GM18867 (cell line): ENCODE data around the gene CKAP4.

ENCODE experiments used
- ATAC-seq: cut with Tn5 transposase; IDR thresholded peaks from one replicate; pipeline ENCODE4 v1.9.1; 2021; ENCODE audit warnings: mild to moderate bottlenecking, moderate library complexity; ENCODE audit not compliant: unreplicated experiment

The CKAP4 gene

GRCh38 chr12:106245767-106246166 lies 2.1 kb downstream of the CKAP4 start:
- ATAC-seq, result no peak

DNA sequence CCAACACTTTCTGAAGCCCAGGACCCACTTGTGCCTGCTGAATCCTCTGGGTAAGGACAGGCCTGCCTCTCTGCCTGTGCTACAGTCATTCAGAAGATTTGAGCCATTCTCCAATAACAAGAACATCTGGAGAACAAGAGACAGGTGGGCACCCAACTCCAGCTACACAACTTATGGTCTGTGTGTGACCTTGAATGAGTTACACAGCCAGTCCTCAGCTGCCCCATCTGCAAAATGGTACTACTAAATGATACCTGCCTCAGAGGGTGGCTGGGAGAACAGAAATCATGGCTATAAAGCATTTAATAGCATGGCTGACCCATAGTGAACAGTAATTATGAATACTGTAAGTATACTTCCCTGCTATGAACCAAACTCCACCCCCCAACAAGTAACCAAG lies 4.2 kb downstream of the CKAP4 start:
- ATAC-seq, result no peak

DNA sequence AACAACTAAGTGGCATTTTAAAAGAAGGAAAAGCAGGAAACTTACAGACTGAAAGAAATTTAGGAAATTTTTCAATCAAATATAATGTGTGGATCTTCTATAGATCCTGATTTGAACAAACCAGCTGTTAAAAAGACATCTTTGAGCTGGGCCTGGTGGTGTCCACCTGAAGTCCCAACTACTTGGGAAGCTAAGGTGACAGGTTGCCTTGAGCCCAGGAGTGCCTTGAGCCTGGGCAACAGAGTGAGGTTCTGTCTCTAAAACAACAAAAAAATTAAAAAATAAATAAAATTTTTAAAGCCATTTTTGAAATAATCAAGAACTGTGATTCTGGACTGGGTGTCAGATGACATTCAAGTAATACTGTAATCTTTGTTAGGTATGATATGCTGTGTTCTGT lies 7.0 kb downstream of the CKAP4 start:
- no peak for ATAC-seq

- ATAC-seq, result no peak
Measured at GRCh38 chr12:106239951-106240335, 7.9 kb downstream of the CKAP4 start.

DNA sequence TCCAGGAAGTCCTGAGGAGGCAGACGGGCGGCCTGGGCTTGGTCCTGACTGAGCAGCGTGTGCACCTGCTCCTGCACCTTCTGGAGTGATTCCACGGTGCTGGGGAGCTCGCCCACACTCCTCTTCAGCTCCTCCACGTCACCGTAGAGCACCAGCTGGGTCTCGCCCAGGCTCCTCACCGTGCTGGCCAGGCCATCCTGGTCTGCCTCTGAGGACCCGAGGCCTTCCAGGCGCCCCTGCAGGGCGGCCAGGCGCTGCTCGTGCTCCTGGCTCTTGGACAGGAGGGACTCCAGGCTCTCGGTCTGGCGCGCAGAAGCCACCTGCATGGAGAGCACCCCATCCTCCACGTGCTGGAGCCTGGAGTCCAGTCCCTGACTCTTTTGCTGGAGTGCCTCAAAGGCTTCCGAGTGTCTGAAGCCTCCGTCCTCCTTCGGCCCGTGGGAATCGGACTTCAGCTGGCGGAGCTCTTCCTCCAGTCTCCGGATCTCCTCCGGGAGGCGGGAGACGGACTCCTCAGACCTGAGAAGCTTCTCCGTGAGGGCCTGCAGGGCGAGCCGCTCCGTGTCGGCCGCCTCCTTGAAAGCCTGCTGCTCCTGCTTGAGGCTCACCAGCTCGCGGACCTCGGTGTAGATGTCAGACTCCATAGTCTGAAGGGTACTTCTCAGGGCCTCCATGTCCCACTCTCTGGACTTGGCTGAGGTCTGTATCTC lies 8.4 kb downstream of the CKAP4 start:
- ATAC-seq, result no peak

GRCh38 chr12:106238146-106238545 lies 9.7 kb downstream of the CKAP4 start:
- ATAC-seq, result no peak

DNA sequence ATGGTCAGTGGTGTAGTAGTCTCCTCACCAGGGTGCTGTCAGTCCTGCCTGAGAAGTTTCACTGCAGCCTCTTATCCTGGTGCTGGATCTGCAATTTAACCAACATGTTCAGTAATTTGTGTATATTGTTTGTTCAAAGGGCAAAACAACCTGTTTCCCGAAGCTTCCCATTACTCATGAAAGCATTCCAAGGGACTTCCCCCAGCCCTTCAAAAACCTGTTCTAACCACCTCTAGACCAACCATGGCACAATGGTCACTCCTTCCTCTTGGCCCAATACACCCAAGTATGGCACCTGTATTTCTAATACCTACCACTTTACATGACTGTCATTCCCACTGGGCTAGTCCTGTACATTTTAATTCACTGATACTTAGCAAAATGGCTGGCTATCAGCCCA lies 12.1 kb downstream of the CKAP4 start:
- no peak for ATAC-seq

GRCh38 chr12:106234449-106234848 lies 13.4 kb downstream of the CKAP4 start:
- no peak for ATAC-seq

- no peak for ATAC-seq
Measured at GRCh38 chr12:106233011-106233410, 14.8 kb downstream of the CKAP4 start.

- ATAC-seq, result no peak
Measured at GRCh38 chr12:106229036-106229591, 18.7 kb downstream of the CKAP4 start.

DNA sequence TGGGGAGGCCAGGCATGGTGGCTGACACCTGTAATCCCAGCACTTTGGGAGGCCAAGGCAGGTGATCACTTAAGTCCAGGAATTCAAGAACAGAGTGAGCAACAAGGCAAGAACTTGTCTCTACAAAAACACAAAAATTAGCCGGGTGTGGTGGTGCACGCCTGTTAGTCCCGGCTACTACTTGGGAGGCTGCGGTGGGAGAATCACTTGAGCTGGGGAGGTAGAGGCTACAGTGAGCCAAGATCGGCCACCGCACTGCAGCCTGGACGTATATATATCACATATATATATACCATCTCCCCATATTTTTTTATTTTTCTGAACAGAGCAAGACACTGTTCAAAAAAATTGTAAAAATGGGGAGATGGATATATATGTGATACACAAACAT lies 19.5 kb downstream of the CKAP4 start:
- ATAC-seq, result no peak

DNA sequence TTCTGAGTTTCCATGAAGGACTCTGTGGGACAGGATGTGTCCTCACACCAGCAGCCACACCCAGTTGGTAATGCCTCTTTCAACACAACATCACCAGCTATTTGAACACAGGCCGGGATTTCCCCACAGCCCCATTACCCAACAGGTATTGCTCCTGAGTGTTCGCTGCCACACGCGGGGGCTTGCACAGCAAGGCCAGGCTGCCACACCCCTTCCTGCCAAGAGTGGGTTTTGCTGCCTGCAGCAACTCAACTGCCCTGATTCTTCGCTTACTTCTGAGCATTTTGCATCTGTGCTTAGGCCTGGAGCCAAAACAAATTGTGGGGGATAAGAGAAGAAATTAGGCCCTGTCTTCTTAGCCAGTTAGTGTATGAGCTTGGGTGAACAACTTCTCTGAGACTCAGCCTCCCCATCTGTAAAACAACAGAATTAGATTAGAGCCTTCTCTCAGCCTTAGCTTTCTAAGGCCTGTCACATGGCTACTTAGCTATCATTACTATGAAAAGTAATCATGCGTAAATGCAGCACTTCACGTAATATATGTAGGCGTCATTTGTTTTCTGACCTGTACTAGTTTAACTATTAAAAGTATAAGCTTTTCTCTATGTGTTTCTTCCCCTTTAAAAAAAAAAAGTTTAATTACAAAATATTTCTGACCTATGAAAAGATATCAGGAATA lies 20.0 kb downstream of the CKAP4 start:
- ATAC-seq, result no peak

GRCh38 chr12:106226884-106227640 lies 20.8 kb downstream of the CKAP4 start:
- no peak for ATAC-seq

GRCh38 chr12:106224355-106224706 lies 23.5 kb downstream of the CKAP4 start:
- no peak for ATAC-seq

- ATAC-seq, result peak; percentile 77
Measured at GRCh38 chr12:106223485-106224354, 24.1 kb downstream of the CKAP4 start.

GRCh38 chr12:106220536-106220935 lies 27.3 kb downstream of the CKAP4 start:
- no peak for ATAC-seq

GRCh38 chr12:106219043-106219442 lies 28.8 kb downstream of the CKAP4 start:
- ATAC-seq, result no peak

DNA sequence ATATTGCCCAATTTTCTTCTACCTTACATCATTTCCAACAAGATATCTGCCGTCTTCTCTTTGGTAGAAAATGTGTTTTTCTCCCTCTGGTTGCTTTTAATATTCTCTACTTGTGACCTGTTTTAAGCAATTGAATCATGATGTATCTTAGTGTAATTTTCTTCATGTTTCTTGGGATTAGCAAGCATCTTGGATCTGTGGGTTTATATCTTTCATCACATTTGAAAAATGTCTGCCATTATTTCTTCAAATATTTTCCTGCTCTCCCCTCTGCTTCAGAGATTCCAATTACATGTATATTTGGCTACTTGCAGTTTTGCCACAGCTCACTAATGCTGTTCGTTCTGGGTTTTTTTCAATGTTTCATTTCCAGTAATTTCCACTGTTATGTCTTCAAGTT lies 30.1 kb downstream of the CKAP4 start:
- ATAC-seq, result no peak

- ATAC-seq, result no peak
Measured at GRCh38 chr12:106214571-106214970, 33.2 kb downstream of the CKAP4 start.

DNA sequence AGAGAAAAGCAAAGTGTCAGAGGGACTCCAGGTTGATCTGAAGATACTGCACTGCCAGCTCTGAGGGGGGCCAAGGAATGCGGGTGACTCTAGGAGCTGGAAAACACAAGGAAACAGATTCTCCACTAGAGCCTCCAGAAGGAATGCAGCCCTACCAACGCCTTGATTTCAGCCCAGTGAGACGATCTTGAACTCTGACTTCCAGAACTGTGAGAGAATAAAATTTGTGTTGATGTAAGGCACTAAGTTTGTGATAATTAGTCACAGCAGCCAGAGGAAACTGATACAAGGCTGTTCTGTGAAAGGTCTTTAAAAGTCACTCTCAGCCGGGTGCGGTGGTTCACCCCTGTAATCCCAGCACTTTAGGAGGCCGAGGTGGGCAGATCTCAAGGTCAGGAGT lies 34.2 kb downstream of the CKAP4 start:
- ATAC-seq, result no peak

- ATAC-seq, result no peak
Measured at GRCh38 chr12:106211973-106212372, 35.8 kb downstream of the CKAP4 start.
